Osteoblast (primary cell): ENCODE data around the gene TNMD. TPM values are rescaled to one million over a fixed set of nuclear protein-coding genes. Genes with fewer than 3 reads are reported as not detected.
"Not testable (repeated sequence)": the region's sequence is repeated elsewhere in the genome, so short reads cannot be mapped to it uniquely, and the experiment has no call there.

Experiments
- DNase-seq: peaks from one replicate; pipeline ENCODE4 v3.0.0; 2011; ENCODE audit warnings: low spot score, mixed read lengths; ENCODE audit not compliant: insufficient read length; ENCODE audit errors: missing footprints
- H2AFZ ChIP-seq: 2 replicates; pipeline ENCODE4 v1.6.0; 2011; ENCODE audit warnings: mild to moderate bottlenecking, low read length
- H3K27ac ChIP-seq: 2 replicates; pipeline ENCODE4 v1.5.1; 2011; ENCODE audit warnings: mild to moderate bottlenecking, low read depth, low read length, moderate library complexity
- H3K27me3 ChIP-seq: 2 replicates; pipeline ENCODE4 v1.6.0; 2012; ENCODE audit warnings: mild to moderate bottlenecking, control low read depth, inconsistent platforms, low read length, moderate library complexity; ENCODE audit not compliant: insufficient read depth
- H3K36me3 ChIP-seq: 2 replicates; pipeline ENCODE4 v1.5.1; 2011; ENCODE audit warnings: mild to moderate bottlenecking, low read length, control low read depth, moderate library complexity; ENCODE audit not compliant: insufficient read depth
- H3K4me1 ChIP-seq: 2 replicates; pipeline ENCODE4 v1.5.1; 2011; ENCODE audit warnings: mild to moderate bottlenecking, low read length, control low read depth, moderate library complexity; ENCODE audit not compliant: insufficient read depth
- H3K4me2 ChIP-seq: 2 replicates; pipeline ENCODE4 v1.6.0; 2011; ENCODE audit warnings: mild to moderate bottlenecking, low read length; ENCODE audit not compliant: insufficient read depth
- H3K4me3 ChIP-seq: fragments of 200-600 bp; sonication (generic); 3 replicates; pipeline ENCODE4 v1.5.1; 2012; ENCODE audit warnings: mild to moderate bottlenecking, low read length, inconsistent platforms; ENCODE audit not compliant: insufficient read depth
- H3K79me2 ChIP-seq: 2 replicates; pipeline ENCODE4 v1.6.0; 2012; ENCODE audit warnings: mild to moderate bottlenecking, low read length, control low read depth, inconsistent platforms; ENCODE audit not compliant: insufficient read depth
- H3K9me3 ChIP-seq: 2 replicates; pipeline ENCODE4 v1.5.1; 2011; ENCODE audit warnings: low read depth, low read length, control low read depth
- H4K20me1 ChIP-seq: 2 replicates; pipeline ENCODE4 v1.6.0; 2012; ENCODE audit warnings: mild to moderate bottlenecking, low read length, control low read depth; ENCODE audit not compliant: insufficient read depth
- total RNA-seq: library from RNA; depleted of rRNA; stranded (reverse); fragments of >200 nt; gene quantifications from 2 replicates; pipeline ENCODE4 v1.2.3, GENCODE V29; 2012
- TF ChIP-seq, protein P1 (sequence below): IDR thresholded peaks from 2 replicates; pipeline ENCODE4 v1.5.1; 2011; ENCODE audit warnings: mild to moderate bottlenecking, low read depth, low read length, moderate library complexity; ENCODE audit errors: extremely low read depth

The TNMD gene
- not detected in 2 replicates for total RNA-seq

DNA sequence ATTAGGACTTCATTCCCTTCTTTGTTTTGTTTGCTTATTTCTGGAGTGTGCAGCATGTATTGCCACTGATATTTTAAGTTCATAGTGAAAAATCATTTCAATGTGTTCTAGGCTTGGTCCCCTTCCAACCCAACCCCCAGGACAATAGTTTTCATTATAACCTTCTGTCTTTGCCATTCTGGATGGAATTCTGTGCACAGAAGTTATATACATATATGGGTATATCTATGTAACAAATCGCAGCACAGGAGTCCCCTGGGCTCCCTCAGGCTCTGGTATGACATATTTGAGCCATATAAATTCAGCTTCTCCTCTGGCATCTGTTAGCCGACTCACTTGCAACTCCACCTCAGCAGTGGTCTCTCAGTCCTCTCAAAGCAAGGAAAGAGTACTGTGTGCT is at the start of gene TNMD:
Gene TNMD (plus strand): TSS at position 326 of the 400 bp plus-strand sequence. CDS start 83 bp downstream, outside the sequence.
- H3K4me3 ChIP-seq: no peak within 1 kb of the TSS
- no peaks in the 10 kb centered on the region for H3K36me3 ChIP-seq
- no peaks in the 10 kb centered on the region for H3K79me2 ChIP-seq
- TF ChIP-seq, protein P1, sequence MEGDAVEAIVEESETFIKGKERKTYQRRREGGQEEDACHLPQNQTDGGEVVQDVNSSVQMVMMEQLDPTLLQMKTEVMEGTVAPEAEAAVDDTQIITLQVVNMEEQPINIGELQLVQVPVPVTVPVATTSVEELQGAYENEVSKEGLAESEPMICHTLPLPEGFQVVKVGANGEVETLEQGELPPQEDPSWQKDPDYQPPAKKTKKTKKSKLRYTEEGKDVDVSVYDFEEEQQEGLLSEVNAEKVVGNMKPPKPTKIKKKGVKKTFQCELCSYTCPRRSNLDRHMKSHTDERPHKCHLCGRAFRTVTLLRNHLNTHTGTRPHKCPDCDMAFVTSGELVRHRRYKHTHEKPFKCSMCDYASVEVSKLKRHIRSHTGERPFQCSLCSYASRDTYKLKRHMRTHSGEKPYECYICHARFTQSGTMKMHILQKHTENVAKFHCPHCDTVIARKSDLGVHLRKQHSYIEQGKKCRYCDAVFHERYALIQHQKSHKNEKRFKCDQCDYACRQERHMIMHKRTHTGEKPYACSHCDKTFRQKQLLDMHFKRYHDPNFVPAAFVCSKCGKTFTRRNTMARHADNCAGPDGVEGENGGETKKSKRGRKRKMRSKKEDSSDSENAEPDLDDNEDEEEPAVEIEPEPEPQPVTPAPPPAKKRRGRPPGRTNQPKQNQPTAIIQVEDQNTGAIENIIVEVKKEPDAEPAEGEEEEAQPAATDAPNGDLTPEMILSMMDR: no peak
- peaks cover 24% of the 10 kb centered on the region for H3K27me3 ChIP-seq
- DNase-seq: no peak
- no peak within 1 kb of the TSS for H2AFZ ChIP-seq
- H3K4me1 ChIP-seq: no peaks in the 10 kb centered on the region
- H4K20me1 ChIP-seq: no peaks in the 10 kb centered on the region
- H3K4me2 ChIP-seq: no peak within 1 kb of the TSS
- H3K27ac ChIP-seq: no peak within 1 kb of the TSS
- no peaks in the 10 kb centered on the region for H3K9me3 ChIP-seq

DNA sequence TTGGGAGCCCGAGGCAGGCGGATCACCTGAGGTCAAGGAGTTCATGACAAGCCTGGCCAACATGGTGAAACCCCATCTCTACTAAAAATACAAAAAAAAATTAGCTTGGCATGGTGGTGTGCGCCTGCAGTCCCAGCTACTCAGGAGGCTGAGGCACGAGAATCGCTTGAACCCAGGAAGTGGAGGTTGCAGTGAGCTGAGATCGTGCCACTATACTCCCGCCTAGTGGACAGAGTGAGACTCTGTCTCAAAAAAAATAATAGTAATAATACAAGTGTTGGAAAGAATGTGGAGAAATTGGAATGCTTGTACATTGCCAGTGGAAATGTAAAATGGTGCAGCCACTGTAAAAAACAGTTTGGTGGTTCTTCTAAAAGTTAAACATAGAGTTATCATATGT is 19.2 kb upstream of the TNMD start:
- H3K9me3 ChIP-seq, DNase-seq, H3K4me3 ChIP-seq, H2AFZ ChIP-seq, H3K27ac ChIP-seq, H3K4me1 ChIP-seq, H3K36me3 ChIP-seq, H3K27me3 ChIP-seq, H3K79me2 ChIP-seq, H3K4me2 ChIP-seq, H4K20me1 ChIP-seq: not testable (repeated sequence)
- TF ChIP-seq, protein P1: peak; percentile 23

DNA sequence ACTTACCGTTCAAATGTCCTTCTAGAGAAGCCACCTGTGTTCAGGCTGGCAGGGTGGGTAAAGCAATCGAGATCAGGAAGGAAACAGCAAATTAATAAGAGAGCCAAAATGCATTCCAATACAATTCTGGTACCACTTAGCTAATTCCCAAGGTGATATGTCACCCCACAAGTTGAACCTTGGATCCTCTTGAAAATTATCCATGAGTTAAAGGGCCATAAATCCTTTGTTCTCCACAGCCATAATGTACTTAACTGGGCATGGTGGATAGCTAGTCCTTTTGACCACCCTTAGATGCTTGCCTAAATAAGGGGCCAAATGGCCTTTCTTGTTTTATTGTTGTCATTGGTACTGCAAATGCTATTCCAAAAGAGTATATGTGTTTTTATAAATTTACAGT is 2.0 kb downstream of the TNMD start:
- no peak overlapping the region for H2AFZ ChIP-seq
- no peaks in the 10 kb centered on the region for H3K4me1 ChIP-seq
- H3K4me2 ChIP-seq: no peak overlapping the region
- DNase-seq: no peak
- no peaks in the 10 kb centered on the region for H4K20me1 ChIP-seq
- H3K4me3 ChIP-seq: no peak overlapping the region
- H3K79me2 ChIP-seq: no peaks in the 10 kb centered on the region
- TF ChIP-seq, protein P1: no peak
- H3K27ac ChIP-seq: no peak overlapping the region
- peaks cover 30% of the 10 kb centered on the region for H3K27me3 ChIP-seq
- H3K9me3 ChIP-seq: no peaks in the 10 kb centered on the region
- no peaks in the 10 kb centered on the region for H3K36me3 ChIP-seq

DNA sequence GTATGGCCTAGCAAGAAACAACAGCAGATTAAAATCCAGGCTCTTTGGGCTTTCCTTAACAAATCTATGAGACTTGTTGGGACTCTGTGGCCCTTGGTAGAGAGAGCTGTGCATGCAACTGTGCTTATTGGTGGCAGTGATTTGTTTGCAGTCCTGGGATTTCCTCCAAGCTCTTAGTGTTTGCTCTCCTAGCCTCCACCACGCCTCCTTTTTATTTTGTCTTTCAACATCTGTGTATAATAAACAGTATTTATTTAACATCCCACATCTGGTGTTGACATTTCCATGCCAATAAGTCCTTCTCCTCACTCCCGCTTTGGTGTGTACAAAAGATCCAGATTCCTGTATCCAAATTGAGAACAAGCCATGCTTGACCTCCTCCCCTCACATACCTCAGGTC is 3.1 kb downstream of the TNMD start:
- H2AFZ ChIP-seq: no peak overlapping the region
- H3K4me2 ChIP-seq: no peak overlapping the region
- no peaks in the 10 kb centered on the region for H3K9me3 ChIP-seq
- H4K20me1 ChIP-seq: no peaks in the 10 kb centered on the region
- no peaks in the 10 kb centered on the region for H3K36me3 ChIP-seq
- no peak for DNase-seq
- no peaks in the 10 kb centered on the region for H3K4me1 ChIP-seq
- TF ChIP-seq, protein P1: no peak
- peaks cover 26% of the 10 kb centered on the region for H3K27me3 ChIP-seq
- H3K4me3 ChIP-seq: no peak overlapping the region
- H3K27ac ChIP-seq: no peak overlapping the region
- H3K79me2 ChIP-seq: no peaks in the 10 kb centered on the region
